ENCODE data around the gene RGS7BP. TPM values are rescaled to one million over a fixed set of nuclear protein-coding genes. Genes with fewer than 3 reads are reported as not detected.

The RGS7BP gene
- total RNA-seq, 1 experiment from 2014 or later = 0.33 TPM

DNA sequence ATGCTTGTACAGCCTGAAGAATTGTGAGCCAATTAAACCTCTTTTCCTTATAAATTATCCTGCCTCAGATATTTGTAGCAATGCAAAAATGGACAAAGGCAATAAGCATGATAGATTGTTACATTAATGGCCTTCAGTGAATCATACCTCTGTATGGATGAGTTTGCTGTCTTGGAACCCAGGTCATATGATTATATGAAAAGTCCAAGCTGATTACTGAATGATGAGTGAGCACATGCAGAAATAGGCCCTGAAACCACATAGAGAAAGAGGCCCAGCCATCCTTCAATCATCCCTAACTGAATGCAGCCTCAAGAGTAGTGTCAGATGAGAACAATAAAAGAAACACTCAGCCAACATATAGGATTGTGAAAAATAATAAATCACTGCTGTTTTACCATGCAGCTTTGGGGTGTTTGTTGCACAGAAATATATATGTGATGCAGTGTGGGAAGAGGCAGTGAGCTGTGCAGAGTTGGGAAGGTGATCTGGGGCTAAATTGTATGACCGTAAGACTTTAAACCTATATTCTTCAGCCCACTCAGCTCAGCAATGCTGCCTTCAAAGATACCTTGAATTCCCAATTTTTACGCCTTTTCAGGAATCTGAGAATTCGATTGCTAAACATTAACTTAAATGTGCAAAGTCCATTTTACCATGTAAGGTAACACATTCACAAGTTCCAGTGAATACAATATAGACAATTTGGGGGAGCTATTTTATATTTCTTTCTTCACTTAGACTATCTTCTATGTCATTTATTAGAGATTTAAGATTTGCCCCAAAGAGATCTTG lies 148.1 kb downstream of the RGS7BP start:
- no CpG with 5 or more reads among the region's 3 CpGs for WGBS (ENCODE audit: extremely low coverage, insufficient read length, low lambda C conversion rate)
- Mint-ChIP-seq H3K9me3 (peaks cover 13 to 29% of the 10 kb centered on the region in 2 experiments), H3K4me1 (peaks cover 5 to 6% of the 10 kb centered on the region in 2 experiments; a peak in 2 of 4 replicates), H3K4me3 (no peak overlapping the region), H3K27me3 (ENCODE audit: low read depth) (no peaks in the 10 kb centered on the region; the same call in 1 of the 2 replicates), H3K27ac (no peak overlapping the region), H3K36me3 (ENCODE audit: insufficient read depth in 1 of 3, low read depth in 3 of 3) (peaks cover 7 to 16% (median 14%) of the 10 kb centered on the region in 3 experiments)
- no peak overlapping the region for H2AK5ac ChIP-seq (ENCODE audit: insufficient read length, low read length)
- H2BK120ac ChIP-seq (ENCODE audit: low read depth, low read length, poor library complexity, severe bottlenecking) = no peak overlapping the region
- H3K79me2 ChIP-seq (ENCODE audit: insufficient read depth, low read length) = no peaks in the 10 kb centered on the region
- no peak overlapping the region for H2BK12ac ChIP-seq (ENCODE audit: insufficient read length, low read depth, low read length)
- H3K9ac ChIP-seq (ENCODE audit: extremely low read depth, insufficient read length, low read length) = no peak overlapping the region
- no peak overlapping the region for H3K4me2 ChIP-seq (ENCODE audit: insufficient read depth, insufficient read length, low read length)
- no peaks in the 10 kb centered on the region for H3K23me2 ChIP-seq (ENCODE audit: insufficient read length, low read depth, low read length, poor library complexity, severe bottlenecking)
- no peak overlapping the region for H3K18ac ChIP-seq (ENCODE audit: insufficient read length, low read depth, low read length)
- H4K91ac ChIP-seq (ENCODE audit: insufficient read length, low read depth, low read length) = no peak overlapping the region
- no peaks in the 10 kb centered on the region for H4K20me1 ChIP-seq (ENCODE audit: control insufficient read depth, insufficient read depth, insufficient read length)
- no peak overlapping the region for H3K23ac ChIP-seq (ENCODE audit: insufficient read length, low read depth, low read length)
- H3K9me3 ChIP-seq (ENCODE audit: control insufficient read depth, low read depth, low read length) = no peaks in the 10 kb centered on the region
- no peak overlapping the region for H3K4ac ChIP-seq (ENCODE audit: low read depth, low read length)
- H3K79me1 ChIP-seq (ENCODE audit: insufficient read depth, low read depth, low read length, poor library complexity, severe bottlenecking) = no peaks in the 10 kb centered on the region
- TF ChIP-seq CTCF (conservative IDR thresholded peaks at IDR 0.05) = no peak
- no peak overlapping the region for H3K27ac ChIP-seq (ENCODE audit: insufficient read length, low read depth, low read length)
- no peak overlapping the region for H2BK20ac ChIP-seq (ENCODE audit: low read depth, low read length, poor library complexity, severe bottlenecking)
- H3T11ph ChIP-seq (ENCODE audit: low read length) = no peak overlapping the region
- DNase-seq = no peak
- no peak overlapping the region for H3K14ac ChIP-seq (ENCODE audit: insufficient read depth, low read length)
- H2AFZ ChIP-seq (ENCODE audit: low read length) = no peak overlapping the region
- no peak overlapping the region for H2BK15ac ChIP-seq (ENCODE audit: low read depth, low read length)
- H2BK5ac ChIP-seq (ENCODE audit: insufficient read length, low read length) = no peak overlapping the region
- H3K56ac ChIP-seq (ENCODE audit: insufficient read length, low read depth, low read length) = no peak overlapping the region
- no peak overlapping the region for H4K8ac ChIP-seq (replicated peaks; ENCODE audit: insufficient read length, low read depth, low read length)
- no peaks in the 10 kb centered on the region for H3K4me1 ChIP-seq (ENCODE audit: insufficient read depth, low read length)
- no peak overlapping the region for H4K5ac ChIP-seq (ENCODE audit: insufficient read length, low read depth, low read length)
- no peaks in the 10 kb centered on the region for H3K27me3 ChIP-seq (ENCODE audit: insufficient read depth, low read length)

Measured in H9 (cell line).